ENCODE measurements around the gene CIITA. TPM values are rescaled to one million over a fixed set of nuclear protein-coding genes. Genes with fewer than 3 reads are reported as not detected.

Gene CIITA
- total RNA-seq, 1 experiment from 2014 or later, result not detected

- H3K9me3 ChIP-seq (ENCODE audit: control insufficient read depth, low read depth, low read length), result no peaks in the 10 kb centered on the region
- Mint-ChIP-seq H3K9me3 (no peaks in the 10 kb centered on the region), H3K4me3 (no peak overlapping the region), H3K36me3 (ENCODE audit: insufficient read depth in 1 of 3, low read depth in 3 of 3) (peaks cover 2 to 20% (median 18%) of the 10 kb centered on the region in 3 experiments; a peak in 6 of 7 replicates), H3K27ac (no peak overlapping the region), H3K4me1 (peaks cover 0 to 2% of the 10 kb centered on the region in 2 experiments; a peak in 2 of 4 replicates), H3K27me3 (ENCODE audit: low read depth) (no peaks in the 10 kb centered on the region)
- DNase-seq, result no peak
- H3K18ac ChIP-seq (ENCODE audit: insufficient read length, low read depth, low read length), result no peak overlapping the region
- H3K4me1 ChIP-seq (ENCODE audit: insufficient read depth, low read length), result no peaks in the 10 kb centered on the region
- H2BK15ac ChIP-seq (ENCODE audit: low read depth, low read length), result no peak overlapping the region
- no peaks in the 10 kb centered on the region for H3K79me2 ChIP-seq (ENCODE audit: insufficient read depth, low read length)
- H2AFZ ChIP-seq (ENCODE audit: low read length), result no peak overlapping the region
- no CpG with 5 or more reads among the region's 11 CpGs for WGBS (ENCODE audit: extremely low coverage, insufficient read length, low lambda C conversion rate)
- TF ChIP-seq CTCF (conservative IDR thresholded peaks at IDR 0.05), result no peak
- H4K20me1 ChIP-seq (ENCODE audit: control insufficient read depth, insufficient read depth, insufficient read length), result no peaks in the 10 kb centered on the region
- H3K14ac ChIP-seq (ENCODE audit: insufficient read depth, low read length), result no peak overlapping the region
- H3K4me2 ChIP-seq (ENCODE audit: insufficient read depth, insufficient read length, low read length), result no peak overlapping the region
- no peak overlapping the region for H2BK20ac ChIP-seq (ENCODE audit: low read depth, low read length, poor library complexity, severe bottlenecking)
- H3K4ac ChIP-seq (ENCODE audit: low read depth, low read length), result no peak overlapping the region
- H4K5ac ChIP-seq (ENCODE audit: insufficient read length, low read depth, low read length), result no peak overlapping the region
- no peak overlapping the region for H2BK120ac ChIP-seq (ENCODE audit: low read depth, low read length, poor library complexity, severe bottlenecking)
- H4K91ac ChIP-seq (ENCODE audit: insufficient read length, low read depth, low read length), result no peak overlapping the region
- H3K56ac ChIP-seq (ENCODE audit: insufficient read length, low read depth, low read length), result no peak overlapping the region
- no peak overlapping the region for H3K27ac ChIP-seq (ENCODE audit: insufficient read length, low read depth, low read length)
- no peaks in the 10 kb centered on the region for H3K79me1 ChIP-seq (ENCODE audit: insufficient read depth, low read depth, low read length, poor library complexity, severe bottlenecking)
- no peak overlapping the region for H3K9ac ChIP-seq (ENCODE audit: extremely low read depth, insufficient read length, low read length)
- no peak overlapping the region for H2BK12ac ChIP-seq (ENCODE audit: insufficient read length, low read depth, low read length)
- no peak overlapping the region for H3T11ph ChIP-seq (ENCODE audit: low read length)
- no peaks in the 10 kb centered on the region for H3K27me3 ChIP-seq (ENCODE audit: insufficient read depth, low read length)
- H3K23ac ChIP-seq (ENCODE audit: insufficient read length, low read depth, low read length), result no peak overlapping the region
- H3K23me2 ChIP-seq (ENCODE audit: insufficient read length, low read depth, low read length, poor library complexity, severe bottlenecking), result no peaks in the 10 kb centered on the region
- H2BK5ac ChIP-seq (ENCODE audit: insufficient read length, low read length), result no peak overlapping the region
- no peak overlapping the region for H2AK5ac ChIP-seq (ENCODE audit: insufficient read length, low read length)
- no peak overlapping the region for H4K8ac ChIP-seq (replicated peaks; ENCODE audit: insufficient read length, low read depth, low read length)
These were observed 56.1 kb downstream of the CIITA start for GRCh38 chr16:10932959-10933710.
